ENCODE measurements around the gene SF3A1. TPM values are rescaled to one million over a fixed set of nuclear protein-coding genes. Genes with fewer than 3 reads are reported as not detected.

Gene SF3A1
- total RNA-seq, 1 experiment from 2014 or later, result 52.2 TPM

GRCh38 chr22:30324014-30324730 is 32.5 kb downstream of the SF3A1 start:
- DNase-seq (ENCODE audit: low read depth), result no peak

- DNase-seq (ENCODE audit: low read depth), result no peak
Measured at GRCh38 chr22:30323246-30323645, 33.4 kb downstream of the SF3A1 start.

- no peak for DNase-seq (ENCODE audit: low read depth)
Measured at GRCh38 chr22:30321461-30321860, 35.2 kb downstream of the SF3A1 start.

GRCh38 chr22:30320021-30320556 is 36.6 kb downstream of the SF3A1 start:
- DNase-seq (ENCODE audit: low read depth), result no peak

- DNase-seq (ENCODE audit: low read depth), result no peak
Measured at GRCh38 chr22:30318799-30319419, 37.8 kb downstream of the SF3A1 start.

GRCh38 chr22:30317778-30318177 is 38.9 kb downstream of the SF3A1 start:
- DNase-seq (ENCODE audit: low read depth), result no peak

GRCh38 chr22:30315962-30316576 is 40.6 kb downstream of the SF3A1 start:
- DNase-seq (ENCODE audit: low read depth), result no peak

GRCh38 chr22:30314915-30315314 is 41.8 kb downstream of the SF3A1 start:
- peak; percentile 73 for DNase-seq (ENCODE audit: low read depth)

- peak; percentile 50 for DNase-seq (ENCODE audit: low read depth)
Measured at GRCh38 chr22:30313527-30314363, 42.9 kb downstream of the SF3A1 start.

GRCh38 chr22:30312053-30312452 is 44.6 kb downstream of the SF3A1 start:
- DNase-seq (ENCODE audit: low read depth), result peak; percentile 93

GRCh38 chr22:30310881-30311771 is 45.6 kb downstream of the SF3A1 start:
- peak; percentile 87 for DNase-seq (ENCODE audit: low read depth)

GRCh38 chr22:30309951-30310741 is 46.5 kb downstream of the SF3A1 start:
- no peak for DNase-seq (ENCODE audit: low read depth)

GRCh38 chr22:30308518-30309230 is 48.0 kb downstream of the SF3A1 start:
- no peak for DNase-seq (ENCODE audit: low read depth)

- DNase-seq (ENCODE audit: low read depth), result no peak
Measured at GRCh38 chr22:30308093-30308492, 48.6 kb downstream of the SF3A1 start.

- no peak for DNase-seq (ENCODE audit: low read depth)
Measured at GRCh38 chr22:30307041-30307574, 49.6 kb downstream of the SF3A1 start.

GRCh38 chr22:30306627-30307011 is 50.1 kb downstream of the SF3A1 start:
- no peak for DNase-seq (ENCODE audit: low read depth)

GRCh38 chr22:30305906-30306626 is 50.6 kb downstream of the SF3A1 start:
- DNase-seq (ENCODE audit: low read depth), result no peak

GRCh38 chr22:30305519-30305905 is 51.2 kb downstream of the SF3A1 start:
- DNase-seq (ENCODE audit: low read depth), result no peak
